ENCODE results near the gene MDN1.

Gene MDN1

GRCh38 chr6:89702349-89702748 lies 117.2 kb downstream of the MDN1 start:
- DNase-seq (ENCODE audit: extremely low read depth, low read depth) = no peak
- H3K4me3 ChIP-seq (replicated peaks; ENCODE audit: low read depth, low read length) = no peak overlapping the region
- no peak for TF ChIP-seq CTCF (IDR thresholded peaks at IDR 0.05; ENCODE audit: low read depth, low read length, missing control alignments)

GRCh38 chr6:89695667-89696066 lies 123.9 kb downstream of the MDN1 start:
- TF ChIP-seq CTCF (IDR thresholded peaks at IDR 0.05; ENCODE audit: low read depth, low read length, missing control alignments) = no peak
- no peak overlapping the region for H3K4me3 ChIP-seq (replicated peaks; ENCODE audit: low read depth, low read length)
- no peak for DNase-seq (ENCODE audit: extremely low read depth, low read depth)

GRCh38 chr6:89694428-89694827 lies 125.2 kb downstream of the MDN1 start:
- no peak for DNase-seq (ENCODE audit: extremely low read depth, low read depth)
- no peak for TF ChIP-seq CTCF (IDR thresholded peaks at IDR 0.05; ENCODE audit: low read depth, low read length, missing control alignments)
- H3K4me3 ChIP-seq (replicated peaks; ENCODE audit: low read depth, low read length) = no peak overlapping the region

- TF ChIP-seq CTCF (IDR thresholded peaks at IDR 0.05; ENCODE audit: low read depth, low read length, missing control alignments) = no peak
- DNase-seq (ENCODE audit: extremely low read depth, low read depth) = no peak
- H3K4me3 ChIP-seq (replicated peaks; ENCODE audit: low read depth, low read length) = no peak overlapping the region
Observed at GRCh38 chr6:89693207-89693606, 126.4 kb downstream of the MDN1 start.

- DNase-seq (ENCODE audit: extremely low read depth, low read depth) = no peak
- no peak overlapping the region for H3K4me3 ChIP-seq (replicated peaks; ENCODE audit: low read depth, low read length)
- no peak for TF ChIP-seq CTCF (IDR thresholded peaks at IDR 0.05; ENCODE audit: low read depth, low read length, missing control alignments)
Observed at GRCh38 chr6:89692256-89692655, 127.3 kb downstream of the MDN1 start.

GRCh38 chr6:89690944-89691324 lies 128.7 kb downstream of the MDN1 start:
- no peak for DNase-seq (ENCODE audit: extremely low read depth, low read depth)
- no peak overlapping the region for H3K4me3 ChIP-seq (replicated peaks; ENCODE audit: low read depth, low read length)
- no peak for TF ChIP-seq CTCF (IDR thresholded peaks at IDR 0.05; ENCODE audit: low read depth, low read length, missing control alignments)

- DNase-seq (ENCODE audit: extremely low read depth, low read depth) = no peak
- TF ChIP-seq CTCF (IDR thresholded peaks at IDR 0.05; ENCODE audit: low read depth, low read length, missing control alignments) = no peak
- H3K4me3 ChIP-seq (replicated peaks; ENCODE audit: low read depth, low read length) = no peak overlapping the region
Observed at GRCh38 chr6:89689732-89690131, 129.9 kb downstream of the MDN1 start.
